ENCODE results near the gene PSMD8. TPM values are rescaled to one million over a fixed set of nuclear protein-coding genes. Genes with fewer than 3 reads are reported as not detected.

Gene PSMD8
- total and polyA plus RNA-seq, 2 of the 8 experiments (the other 6 are each of a cell fraction or from before 2014, with no cell fraction given), result 170 to 486 TPM

- Histone ChIP-seq H3K4ac (replicated peaks; ENCODE audit: insufficient read length, low read depth, low read length) (peak overlapping the region; percentile 87), H3K56ac (replicated peaks; ENCODE audit: insufficient read length, low read depth, low read length) (peak overlapping the region; percentile 97), H2AK5ac (ENCODE audit: low read depth, low read length) (no peak overlapping the region), H4K8ac (ENCODE audit: extremely low read depth, insufficient read depth, low read length) (peak overlapping the region; percentile 91; the same call in 1 of the 2 replicates), H3K79me1 (ENCODE audit: low read depth, low read length) (peaks cover 4% of the 10 kb centered on the region; the same call in 1 of the 2 replicates), H3K4me2 (ENCODE audit: insufficient read depth in 1 of 2, low read depth in 2 of 2, low read length in 2 of 2) (peak overlapping the region; percentile 86 to 92), H2AFZ (ENCODE audit: low read length) (peak overlapping the region; percentile 11; the same call in 1 of the 2 replicates), H3K4me3 (ENCODE audit: extremely low read depth in 1 of 4, insufficient read depth in 2 of 4, low read depth in 3 of 4, low read length in 4 of 4) (peak overlapping the region; percentile 93 to 98 (median 96)), H2BK120ac (replicated peaks; ENCODE audit: low read depth, low read length) (peak overlapping the region; percentile 82), H4K91ac (replicated peaks; ENCODE audit: insufficient read length, low read length) (peak overlapping the region; percentile 92), H3K79me2 (ENCODE audit: control insufficient read depth in 1 of 2, insufficient read depth in 2 of 2, low read length in 2 of 2) (peaks cover 0 to 7% of the 10 kb centered on the region in 2 experiments; a peak in 2 of 4 replicates), H3K23ac (ENCODE audit: insufficient read length) (no peak overlapping the region), H3K9ac (replicated peaks in 1 of 4; ENCODE audit: extremely low read depth in 1 of 4, low read depth in 3 of 4, low read length in 3 of 4) (peak overlapping the region; percentile 66 to 80 (median 74)), H4K20me1 (replicated peaks in 1 of 2; ENCODE audit: control insufficient read depth in 1 of 2, insufficient read depth in 2 of 2, low read length in 2 of 2) (peaks cover 0 to 8% of the 10 kb centered on the region in 2 experiments), H2BK12ac (ENCODE audit: low read depth, low read length) (0 out of 2 replicates have a peak overlapping the region, but pooled peaks have one; percentile 39), H3K27me3 (replicated peaks in 1 of 4; ENCODE audit: control insufficient read depth in 3 of 4, extremely low read depth in 1 of 4, insufficient read depth in 3 of 4, low read length in 3 of 4) (no peaks in the 10 kb centered on the region), H3K18ac (ENCODE audit: extremely low read depth, low read length) (peak overlapping the region; percentile 97), H2BK15ac (ENCODE audit: low read length) (no peak overlapping the region), H2BK5ac (ENCODE audit: low read depth, low read length) (peak overlapping the region; percentile 86; the same call in 1 of the 2 replicates), H3K14ac (ENCODE audit: insufficient read length) (no peak overlapping the region), H3K23me2 (ENCODE audit: low read depth, low read length) (peaks cover 12% of the 10 kb centered on the region), H4K5ac (ENCODE audit: insufficient read length, low read depth, low read length) (peak overlapping the region; percentile 73), H3K27ac (ENCODE audit: low read depth, low read length) (peak overlapping the region; percentile 74), H3K36me3 (ENCODE audit: control insufficient read depth in 2 of 4, insufficient read depth in 4 of 4, low read length in 3 of 4) (peaks cover 2 to 14% (median 5%) of the 10 kb centered on the region in 4 experiments; a peak in 2 of 8 replicates), H3K4me1 (replicated peaks in 1 of 4; ENCODE audit: control insufficient read depth in 3 of 4, insufficient read depth in 4 of 4, low read length in 3 of 4) (peaks cover 10 to 26% (median 14%) of the 10 kb centered on the region in 4 experiments), H2BK20ac (ENCODE audit: low read length) (no peak overlapping the region), H3K9me3 (ENCODE audit: insufficient read depth in 2 of 2, low read depth in 1 of 2, low read length in 1 of 2) (no peaks in the 10 kb centered on the region)
- ChIA-PET CTCF (ENCODE audit: partially characterized antibody) (interaction anchor here (1.0 kb wide), 1 partner anchor 13 kb away, joined by 3 read pairs; the partner anchor contains the start of gene FAM98C), POLR2A (ENCODE audit: partially characterized antibody) (interaction anchor here (0.8 to 4.3 kb wide), 10 partner anchors 12 to 229 kb away, joined by 3 to 38 read pairs (median 3); partner anchors contain the start of genes FAM98C, PSMD8, RASGRP4 and SPINT2)
- DNase-seq (ENCODE audit: low read depth in 1 of 2, low spot score in 2 of 2) (peak in 1 of 2 experiments; percentile 54), FAIRE-seq (no peak)
- WGBS, 2 experiments (ENCODE audit: extremely low coverage in 1 of 2, insufficient coverage in 1 of 2, insufficient read length in 1 of 2, insufficient replicate concordance in 2 of 2, low coverage in 1 of 2, low lambda C conversion rate in 2 of 2, missing lambda C conversion rate in 1 of 2), result 4% methylated on average over 23 of the region's 28 CpGs; no CpG with 5 or more reads in 1 of the 2 experiments
- no peak for TF ChIP-seq BACH1 (IDR thresholded peaks at IDR 0.05; ENCODE audit: low read length)
- TF ChIP-seq GABPA (IDR thresholded peaks at IDR 0.05; ENCODE audit: borderline replicate concordance, insufficient read depth, low read length), result no peak
- TF ChIP-seq KDM4A (IDR thresholded peaks at IDR 0.05; ENCODE audit: low read depth, low read length, severe bottlenecking), result no peak
- TF ChIP-seq SIN3A (conservative IDR thresholded peaks at IDR 0.05 in 1 of 2, IDR thresholded peaks at IDR 0.05 in 1 of 2; ENCODE audit: low read depth in 1 of 2, low read length in 2 of 2), result peak; percentile 56 to 68; a peak in 1 of 4 replicates
- no peak for TF ChIP-seq RXRA (IDR thresholded peaks at IDR 0.05; ENCODE audit: insufficient read depth, low read depth, low read length)
- TF ChIP-seq SAP30 (IDR thresholded peaks at IDR 0.05; ENCODE audit: insufficient read depth, insufficient replicate concordance, low read length), result no peak
- peak; percentile 90 for TF ChIP-seq USF2 (IDR thresholded peaks at IDR 0.05; ENCODE audit: low read length)
- TF ChIP-seq SP1 (IDR thresholded peaks at IDR 0.05; ENCODE audit: low read depth, low read length), result peak; percentile 48; the same call in 1 of the 2 replicates
- no peak for TF ChIP-seq PHF8 (conservative IDR thresholded peaks at IDR 0.05; ENCODE audit: low read depth, low read length)
These were observed 14.9 kb downstream of the PSMD8 start for GRCh38 chr19:38389101-38389925.

Measured in H1 (cell line).